CD14-positive monocyte (primary cell): ENCODE results near the gene MAPK4. TPM values are rescaled to one million over a fixed set of nuclear protein-coding genes. Genes with fewer than 3 reads are reported as not detected.

Experiments used
- DNase-seq, 3 donors: peaks; one replicate each; pipeline ENCODE4 v3.0.0-alpha.2; 2011 to 2022
- H2AFZ ChIP-seq: 2 replicates; pipeline ENCODE4 v1.6.0; 2012; ENCODE audit warnings: mild to moderate bottlenecking, low read depth, low read length, inconsistent platforms; ENCODE audit not compliant: insufficient read depth, poor library complexity, severe bottlenecking
- H3K27ac ChIP-seq, 2 donors: 1 replicate in 1 of 2; 2 replicates in 1 of 2; pipeline ENCODE4 v1.5.1; 2012 to 2013; ENCODE audit warnings: low read length in 2 of 2, control low read depth in 1 of 2, inconsistent platforms in 1 of 2, low read depth in 1 of 2, mild to moderate bottlenecking in 1 of 2
- H3K27me3 ChIP-seq, 2 donors: one replicate each; pipeline versions ENCODE4 v1.6.0 to v1.6.1; 2011 to 2013; ENCODE audit warnings: low read length in 2 of 2; ENCODE audit not compliant: control insufficient read depth in 2 of 2, insufficient read depth in 2 of 2
- H3K36me3 ChIP-seq, 2 donors: replicated peaks in 1 of 2; 1 replicate in 1 of 2; 2 replicates in 1 of 2; pipeline versions ENCODE4 v1.5.1 to v1.6.1; 2012 to 2013; ENCODE audit warnings: low read length in 2 of 2, control low read depth in 1 of 2, inconsistent platforms in 1 of 2, mild to moderate bottlenecking in 1 of 2; ENCODE audit not compliant: insufficient read depth in 2 of 2, control insufficient read depth in 1 of 2
- H3K4me1 ChIP-seq, 2 donors: 1 replicate in 1 of 2; 2 replicates in 1 of 2; pipeline versions ENCODE4 v1.5.1 to v1.6.1; 2012 to 2013; ENCODE audit warnings: low read length in 2 of 2, control low read depth in 1 of 2, inconsistent platforms in 1 of 2, mild to moderate bottlenecking in 1 of 2, moderate library complexity in 1 of 2; ENCODE audit not compliant: insufficient read depth in 2 of 2, control insufficient read depth in 1 of 2
- H3K4me2 ChIP-seq: replicated peaks from 2 replicates; pipeline ENCODE3; 2012; ENCODE audit warnings: low read length, moderate library complexity, mild to moderate bottlenecking; ENCODE audit not compliant: poor library complexity, severe bottlenecking; ENCODE audit errors: extremely low read depth
- H3K4me3 ChIP-seq, 3 experiments: fragments of 200-600 bp in 1 of 3; sonication (generic) in 1 of 3; replicated peaks in 1 of 3; 1 replicate in 2 of 3; 2 replicates in 1 of 3; pipeline ENCODE4 v1.5.1; 2011 to 2013; ENCODE audit warnings: low read length in 3 of 3, mild to moderate bottlenecking in 3 of 3, control low read depth in 2 of 3, low read depth in 2 of 3, inconsistent platforms in 1 of 3, moderate library complexity in 1 of 3
- H3K79me2 ChIP-seq: 2 replicates; pipeline ENCODE4 v1.6.0; 2012; ENCODE audit warnings: mild to moderate bottlenecking, control low read depth, inconsistent platforms, low read length, moderate library complexity; ENCODE audit not compliant: insufficient read depth
- H3K9ac ChIP-seq: 2 replicates; pipeline ENCODE4 v1.6.0; 2017; ENCODE audit warnings: low read length, mild to moderate bottlenecking; ENCODE audit not compliant: insufficient read depth, poor library complexity, severe bottlenecking
- H3K9me3 ChIP-seq, 2 donors: replicated peaks in 1 of 2; 1 replicate in 1 of 2; 2 replicates in 1 of 2; pipeline versions ENCODE4 v1.5.1 to v1.6.1; 2012 to 2013; ENCODE audit warnings: low read length in 2 of 2, control low read depth in 1 of 2; ENCODE audit not compliant: control insufficient read depth in 1 of 2, insufficient read depth in 1 of 2
- H4K20me1 ChIP-seq: 2 replicates; pipeline ENCODE4 v1.6.0; 2012; ENCODE audit warnings: mild to moderate bottlenecking, low read length, control low read depth, moderate library complexity; ENCODE audit not compliant: insufficient read depth
- H3K27ac Mint-ChIP-seq, 7 donors: one replicate each; pipeline ENCODE4 v1.8.0; 2020; ENCODE audit warnings: mild to moderate bottlenecking in 7 of 7, mixed read lengths in 7 of 7, moderate library complexity in 6 of 7, inconsistent platforms in 2 of 7
- H3K27me3 Mint-ChIP-seq, 3 donors: one replicate each; pipeline ENCODE4 v1.8.0; 2021 to 2022; ENCODE audit warnings: low read depth in 3 of 3, mild to moderate bottlenecking in 3 of 3, mixed read lengths in 3 of 3, moderate library complexity in 3 of 3, inconsistent platforms in 1 of 3
- H3K36me3 Mint-ChIP-seq, 2 donors: one replicate each; pipeline ENCODE4 v1.8.0; 2020; ENCODE audit warnings: mixed read lengths in 2 of 2, inconsistent platforms in 1 of 2, mild to moderate bottlenecking in 1 of 2
- H3K4me1 Mint-ChIP-seq: one replicate; pipeline ENCODE4 v1.8.0; 2020; ENCODE audit warnings: mild to moderate bottlenecking, mixed read lengths
- H3K4me3 Mint-ChIP-seq, 2 donors: one replicate each; pipeline ENCODE4 v1.8.0; 2020; ENCODE audit warnings: mild to moderate bottlenecking in 2 of 2, mixed read lengths in 2 of 2, moderate library complexity in 1 of 2
- H3K9me3 Mint-ChIP-seq, 7 donors: one replicate each; pipeline ENCODE4 v1.8.0; 2020 to 2022; ENCODE audit warnings: mixed read lengths in 7 of 7, mild to moderate bottlenecking in 6 of 7, moderate library complexity in 6 of 7, inconsistent platforms in 2 of 7
- CTCF ChIP-seq: fragments of 200-600 bp; IDR thresholded peaks from one replicate; pipeline ENCODE4 v1.8.0; 2022; ENCODE audit warnings: antibody characterized with exemption, mild to moderate bottlenecking
- whole genome bisulfite sequencing: methylation state at CpG from one replicate; pipeline ENCODE4 v1.1.5; 2013; ENCODE audit warnings: missing lambda C conversion rate; ENCODE audit not compliant: insufficient coverage; 5-methylcytosine and 5-hydroxymethylcytosine counted together
- intact Hi-C, 2 donors: fragments of 100-400 bp; cut with micrococcal nuclease; formaldehyde crosslinking; loops; one replicate each; pipeline versions ENCODE4 v1.15.0 to v1.15.1; 2023
- polyA plus RNA-seq, 3 donors: library from polyadenylated mRNA; depleted of rRNA in 1 of 3; unstranded in 2 of 3; stranded (reverse) in 1 of 3; fragments of 300-500 nt in 2 of 3; fragments of >200 nt in 1 of 3; fragmentation: Illumina TruSeq in 2 of 3; gene quantifications; 1 replicate in 2 of 3; 2 replicates in 1 of 3; pipeline ENCODE4 v1.2.3, GENCODE V29; 2012 to 2021

MAPK4 gene
- polyA plus RNA-seq, 3 donors: not detected

- no peaks in the 10 kb centered on the region for H3K36me3 Mint-ChIP-seq
- Histone ChIP-seq H3K27ac (no peak overlapping the region), H3K4me2 (no peak overlapping the region), H3K36me3 (no peaks in the 10 kb centered on the region), H3K9ac (no peak overlapping the region), H3K79me2 (no peaks in the 10 kb centered on the region), H3K4me1 (no peaks in the 10 kb centered on the region), H2AFZ (no peak overlapping the region), H3K27me3 (no peaks in the 10 kb centered on the region), H3K9me3 (no peaks in the 10 kb centered on the region), H3K4me3 (no peak overlapping the region), H4K20me1 (no peaks in the 10 kb centered on the region)
- H3K9me3 Mint-ChIP-seq: peaks cover 0 to 2% (median 0%) of the 10 kb centered on the region in 7 donors
- H3K4me3 Mint-ChIP-seq: no peak overlapping the region
- no peaks in the 10 kb centered on the region for H3K4me1 Mint-ChIP-seq
- DNase-seq: no peak
- TF ChIP-seq CTCF: no peak
- H3K27ac Mint-ChIP-seq: no peak overlapping the region
- intact Hi-C loops: no loop called here
- H3K27me3 Mint-ChIP-seq: peaks cover 2 to 7% (median 2%) of the 10 kb centered on the region in 3 donors
- WGBS: 17% methylated on average over 4 of the region's 10 CpGs
Measured at GRCh38 chr18:50726960-50727589, 167.2 kb downstream of the MAPK4 start.

GRCh38 chr18:50727721-50728471 is 168.0 kb downstream of the MAPK4 start:
- WGBS: 90% methylated on average over 9 of the region's 10 CpGs
- no peaks in the 10 kb centered on the region for H3K36me3 Mint-ChIP-seq
- Histone ChIP-seq H3K4me3 (no peak overlapping the region), H3K27ac (no peak overlapping the region), H3K9ac (no peak overlapping the region), H3K27me3 (no peaks in the 10 kb centered on the region), H3K9me3 (no peaks in the 10 kb centered on the region), H3K4me2 (no peak overlapping the region), H4K20me1 (no peaks in the 10 kb centered on the region), H2AFZ (no peak overlapping the region), H3K4me1 (no peaks in the 10 kb centered on the region), H3K36me3 (no peaks in the 10 kb centered on the region), H3K79me2 (no peaks in the 10 kb centered on the region)
- TF ChIP-seq CTCF: no peak
- no peak for DNase-seq
- intact Hi-C loops: no loop called here
- no peak overlapping the region for H3K27ac Mint-ChIP-seq
- H3K27me3 Mint-ChIP-seq: peaks cover 2 to 7% (median 4%) of the 10 kb centered on the region in 3 donors
- H3K9me3 Mint-ChIP-seq: peaks cover 0 to 3% (median 0%) of the 10 kb centered on the region in 7 donors
- H3K4me1 Mint-ChIP-seq: no peaks in the 10 kb centered on the region
- H3K4me3 Mint-ChIP-seq: no peak overlapping the region
